Activated CD8-positive, alpha-beta memory T cell treated with anti-CD3 and anti-CD28 coated beads for 48 hours (primary cell): ENCODE data around the gene FMNL2.

Experiments
- DNase-seq, 3 experiments: peaks; one replicate each; pipeline ENCODE4 v3.0.0-alpha.2; 2020; ENCODE audit warnings: low read depth in 2 of 3, low spot score in 2 of 3

FMNL2 gene

DNA sequence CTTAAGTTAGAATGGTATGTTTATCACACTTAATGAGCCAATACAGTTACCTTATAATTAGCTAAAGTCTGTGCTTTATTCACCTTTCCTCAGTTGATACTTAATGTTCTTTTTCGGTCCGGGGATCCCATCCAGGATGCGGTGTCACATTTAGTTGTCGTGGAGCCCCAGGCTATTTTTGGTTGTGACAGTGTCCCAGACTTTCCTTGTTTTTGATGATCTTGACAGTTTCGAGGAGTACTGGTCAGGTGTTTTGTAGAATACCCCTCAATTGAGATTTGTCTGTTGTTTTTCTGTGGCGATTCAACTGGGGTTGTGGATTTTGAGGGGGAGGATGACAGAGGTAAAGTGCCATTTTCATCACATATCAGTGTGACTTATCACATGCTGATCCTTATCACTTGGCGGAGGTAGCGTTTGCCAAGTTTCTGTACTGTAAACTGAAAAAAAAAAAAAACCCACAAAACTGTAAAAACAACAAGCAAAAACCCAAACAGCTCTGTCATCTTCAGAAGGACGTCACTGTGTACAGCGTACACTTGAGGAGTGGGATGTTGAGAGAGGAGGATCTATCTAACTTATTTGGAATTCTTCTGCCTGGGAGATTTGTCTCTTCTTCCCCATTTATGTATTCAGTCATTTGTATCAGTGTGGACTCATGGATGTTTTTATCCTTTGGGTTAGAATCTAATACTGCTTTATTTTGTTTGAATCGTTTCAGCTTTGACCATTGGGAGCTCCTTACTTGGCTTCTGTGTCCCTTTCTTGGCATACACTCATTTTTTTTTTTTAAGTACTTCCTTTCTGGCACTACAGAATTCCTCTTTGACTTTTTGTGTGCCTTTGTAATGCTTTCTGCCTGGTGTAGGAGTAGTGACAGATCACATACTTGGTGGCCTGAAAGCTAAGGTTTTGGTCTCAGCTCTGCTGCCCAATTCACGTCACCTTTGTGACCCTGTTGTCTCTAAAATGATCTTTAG is 68.1 kb downstream of the FMNL2 start:
- DNase-seq = no peak

DNA sequence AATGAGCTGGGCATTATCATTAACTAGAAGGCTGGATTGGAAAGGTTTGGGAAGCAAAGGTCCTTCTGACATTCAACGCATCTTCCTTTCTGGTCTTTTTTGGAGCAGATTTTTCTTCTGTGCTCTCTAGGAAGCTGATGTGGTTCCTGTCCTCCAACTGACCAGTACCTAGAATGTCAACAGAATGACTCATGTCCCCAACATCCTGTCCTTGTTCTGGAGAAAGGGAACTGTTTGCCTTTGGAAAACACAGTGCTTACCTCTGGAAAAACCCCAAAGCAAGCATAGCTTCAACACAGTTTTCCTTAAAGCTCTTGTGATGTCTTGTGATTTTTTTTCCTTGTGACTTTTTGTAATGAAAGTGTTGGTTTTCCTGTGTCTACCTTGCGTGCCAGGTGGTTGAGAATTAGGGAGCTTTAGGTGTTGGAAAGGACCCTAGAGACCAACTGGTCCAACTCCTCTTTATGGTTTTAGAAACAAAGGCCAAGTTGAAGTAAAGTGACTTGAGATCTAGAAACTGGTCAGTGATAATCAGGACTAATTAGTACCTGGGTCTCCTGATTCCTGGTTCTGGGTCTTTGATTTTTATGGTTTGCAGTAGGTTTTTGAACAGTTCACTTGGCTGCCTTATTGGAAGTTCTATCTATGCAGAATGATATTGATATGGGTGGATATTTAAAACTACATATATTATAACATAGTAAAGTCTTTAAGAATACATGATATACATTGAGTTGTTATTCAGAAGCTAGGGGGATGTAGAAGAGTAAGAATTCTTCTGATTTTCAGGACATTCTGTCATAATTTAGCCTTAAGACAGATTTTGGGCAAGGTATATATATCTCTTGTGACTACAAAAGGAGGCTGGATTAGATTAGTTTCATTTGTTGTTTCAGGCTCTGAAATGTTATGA is 70.5 kb downstream of the FMNL2 start:
- DNase-seq = no peak

GRCh38 chr2:152406119-152406835 is 71.3 kb downstream of the FMNL2 start:
- no peak for DNase-seq

- no peak for DNase-seq
Observed at GRCh38 chr2:152406836-152407161, 71.8 kb downstream of the FMNL2 start.

- no peak for DNase-seq
Observed at GRCh38 chr2:152407204-152407721, 72.3 kb downstream of the FMNL2 start.

- no peak for DNase-seq
Observed at GRCh38 chr2:152407806-152408205, 72.8 kb downstream of the FMNL2 start.

- DNase-seq = no peak
Observed at GRCh38 chr2:152408254-152408653, 73.3 kb downstream of the FMNL2 start.

DNA sequence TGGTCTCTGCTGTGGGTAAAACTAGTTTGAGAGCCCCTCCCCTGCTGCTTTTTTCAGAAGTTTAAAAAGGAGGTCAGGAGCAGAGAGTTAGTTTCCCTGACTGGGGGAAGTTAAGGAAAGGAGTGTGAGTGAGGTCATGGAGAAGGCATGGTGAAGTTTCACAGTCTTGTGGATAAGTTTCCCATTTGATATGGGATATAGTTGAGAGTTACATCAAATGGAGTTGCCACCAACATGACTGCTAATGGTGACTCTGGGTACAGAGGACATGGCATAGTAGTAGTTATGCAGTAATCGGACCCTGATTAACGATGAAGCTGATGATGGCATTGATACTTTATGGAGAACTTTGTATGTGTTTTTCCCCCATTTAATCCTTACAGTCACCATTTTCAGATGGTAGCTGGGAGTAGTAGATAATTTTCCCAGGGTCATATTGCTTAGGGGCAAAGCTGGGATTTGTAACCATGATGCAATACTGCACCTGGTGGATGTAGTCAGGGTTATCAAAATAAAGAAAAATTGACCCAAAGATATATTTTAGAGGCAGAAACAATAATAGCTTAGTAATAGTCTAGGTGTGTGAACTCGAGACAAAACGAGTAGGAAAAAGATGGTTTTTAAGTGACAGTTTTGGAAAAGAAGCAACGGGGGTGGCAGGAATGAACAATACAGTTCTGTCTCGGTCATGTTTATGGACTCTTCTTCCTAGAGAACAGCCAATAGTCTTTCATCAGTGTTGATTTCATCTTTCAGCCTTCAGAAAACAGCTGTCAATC is 74.6 kb downstream of the FMNL2 start:
- no peak for DNase-seq

DNA sequence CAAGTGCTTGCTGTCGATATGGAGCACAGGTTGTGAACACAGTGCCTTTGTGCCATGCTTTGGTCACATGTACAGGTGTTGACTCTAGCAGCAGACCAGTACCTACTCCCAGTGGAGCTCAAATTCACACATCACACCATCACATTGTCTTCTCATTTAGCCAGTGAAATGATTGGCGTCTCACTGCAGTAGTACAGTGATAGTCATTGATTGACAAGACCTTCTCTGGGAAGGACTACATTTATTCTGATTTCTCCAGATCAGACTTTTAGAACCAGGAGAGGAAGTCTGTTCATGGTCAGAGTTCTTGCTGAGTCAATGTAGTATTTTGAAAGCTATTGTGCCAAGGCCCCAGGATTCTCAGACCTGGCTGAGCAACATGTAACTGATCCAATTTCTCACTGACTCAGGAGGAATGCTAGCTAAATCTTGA is 75.2 kb downstream of the FMNL2 start:
- no peak for DNase-seq

GRCh38 chr2:152411154-152411553 is 76.2 kb downstream of the FMNL2 start:
- no peak for DNase-seq

- DNase-seq = no peak
Observed at GRCh38 chr2:152413228-152414030, 78.5 kb downstream of the FMNL2 start.

- no peak for DNase-seq
Observed at GRCh38 chr2:152415231-152415642, 80.3 kb downstream of the FMNL2 start.

DNA sequence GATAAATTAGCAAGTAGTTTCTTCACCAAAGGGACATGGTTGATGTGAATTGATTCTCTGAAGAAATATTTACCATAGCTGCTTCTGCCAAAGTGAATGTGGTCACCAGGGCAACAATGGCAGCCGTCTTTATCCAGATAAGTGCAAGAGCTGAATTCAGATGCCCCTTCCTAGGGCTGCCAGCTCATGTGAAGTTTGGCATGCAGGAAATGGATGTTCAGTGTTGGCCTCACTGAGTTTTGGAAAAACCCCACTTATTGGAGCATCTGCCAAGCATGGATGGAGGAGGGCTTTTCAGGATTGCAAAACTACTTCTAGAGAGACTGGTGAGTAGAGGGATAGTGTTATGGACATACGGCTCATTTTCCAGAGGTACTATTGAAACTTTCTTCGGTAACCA is 80.8 kb downstream of the FMNL2 start:
- no peak for DNase-seq

DNA sequence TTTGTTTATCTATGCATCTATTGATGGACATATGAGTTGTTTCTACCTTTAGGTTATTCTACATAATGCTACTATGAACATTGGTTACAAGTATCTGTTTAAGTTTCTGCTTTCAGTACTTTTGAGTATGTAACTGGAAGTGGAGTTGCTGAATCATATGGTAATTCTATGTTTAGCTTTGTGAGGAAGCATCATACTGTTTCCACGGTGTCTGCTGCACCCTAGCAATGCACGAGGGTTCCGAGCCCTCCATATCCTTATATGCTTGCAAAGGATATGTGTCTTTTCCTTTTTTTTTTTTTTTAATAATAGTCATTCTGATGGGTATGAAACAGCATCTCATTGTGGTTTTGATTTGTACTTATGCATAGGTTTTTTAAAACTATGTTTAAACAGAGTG is 83.7 kb downstream of the FMNL2 start:
- DNase-seq = no peak

GRCh38 chr2:152419944-152420343 is 85.0 kb downstream of the FMNL2 start:
- no peak for DNase-seq

DNA sequence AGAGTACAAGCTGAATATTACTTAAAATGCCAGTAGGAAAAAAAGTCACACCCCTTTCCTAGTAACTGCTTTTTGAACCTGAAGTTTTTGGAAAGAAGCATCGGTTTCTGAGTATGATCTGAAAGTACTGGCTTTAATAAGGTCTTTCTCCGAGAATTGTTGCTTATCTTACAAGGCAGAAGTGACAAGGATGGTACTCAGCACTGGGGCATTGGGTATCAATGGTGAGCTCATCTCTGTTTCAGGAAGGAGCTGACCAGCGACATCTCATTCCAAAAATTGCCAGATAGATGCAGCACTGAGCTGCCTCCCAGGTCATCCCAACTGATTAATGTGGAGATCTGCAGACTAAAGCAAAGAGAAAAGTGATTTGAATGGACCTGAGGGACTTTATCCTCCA is 85.4 kb downstream of the FMNL2 start:
- DNase-seq = no peak

GRCh38 chr2:152420936-152421335 is 86.0 kb downstream of the FMNL2 start:
- DNase-seq = no peak

GRCh38 chr2:152421521-152422370 is 86.8 kb downstream of the FMNL2 start:
- DNase-seq = no peak

DNA sequence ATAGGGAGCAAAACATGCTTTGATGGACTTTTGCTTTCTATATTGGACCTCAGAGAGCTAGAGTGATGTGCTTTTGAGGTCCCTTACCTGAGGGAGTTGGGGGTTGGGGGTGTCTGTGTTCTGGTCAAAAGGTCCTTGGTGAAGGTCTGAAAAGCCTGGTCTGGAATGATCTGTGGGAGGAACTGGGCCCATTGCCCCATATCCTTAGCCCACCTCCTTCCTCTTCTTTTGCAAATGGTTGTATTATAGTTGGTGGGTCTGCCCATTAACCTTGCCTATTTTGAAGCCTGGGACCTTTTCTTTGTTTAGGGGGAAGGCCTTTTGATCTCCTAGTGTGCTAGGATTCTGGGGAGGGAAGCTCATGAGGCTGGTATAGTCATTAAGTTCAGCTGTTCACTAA is 88.7 kb downstream of the FMNL2 start:
- no peak for DNase-seq
